Nephron (organoid): ENCODE measurements around the gene PKHD1.

ENCODE experiments used
- H3K27ac Mint-ChIP-seq, 3 experiments: 2 replicates each; pipeline ENCODE4 v1.8.0; 2020; ENCODE audit warnings: mixed read lengths in 3 of 3, mild to moderate bottlenecking in 2 of 3, moderate library complexity in 1 of 3
- H3K27me3 Mint-ChIP-seq: 2 replicates; pipeline ENCODE4 v1.8.0; 2021; ENCODE audit warnings: low read depth, mild to moderate bottlenecking, moderate library complexity, mixed read lengths
- H3K36me3 Mint-ChIP-seq: 2 replicates; pipeline ENCODE4 v1.8.0; 2020; ENCODE audit warnings: low read depth, mixed read lengths
- H3K4me1 Mint-ChIP-seq: 2 replicates; pipeline ENCODE4 v1.8.0; 2020; ENCODE audit warnings: mixed read lengths
- H3K4me3 Mint-ChIP-seq, 3 experiments: 2 replicates each; pipeline ENCODE4 v1.8.0; 2020; ENCODE audit warnings: mild to moderate bottlenecking in 3 of 3, mixed read lengths in 3 of 3, moderate library complexity in 2 of 3
- H3K9me3 Mint-ChIP-seq: 2 replicates; pipeline ENCODE4 v1.8.0; 2020; ENCODE audit warnings: mixed read lengths
- CTCF ChIP-seq, 3 experiments: fragments of 200-600 bp; sonication (generic); IDR thresholded peaks; one replicate each; pipeline ENCODE4 v1.5.0; 2021; ENCODE audit warnings: antibody characterized with exemption in 3 of 3; ENCODE audit not compliant: unreplicated experiment in 3 of 3

Gene PKHD1

GRCh38 chr6:51963980-51964379 lies 123.4 kb downstream of the PKHD1 start:
- no peaks in the 10 kb centered on the region for H3K9me3 Mint-ChIP-seq
- peaks cover 12% of the 10 kb centered on the region for H3K27me3 Mint-ChIP-seq
- H3K4me1 Mint-ChIP-seq = no peaks in the 10 kb centered on the region
- peak overlapping the region in 2 of 3 experiments; percentile 32 to 44 for H3K27ac Mint-ChIP-seq
- H3K4me3 Mint-ChIP-seq = no peak overlapping the region
- no peak for TF ChIP-seq CTCF (IDR thresholded peaks at IDR 0.05; ENCODE audit: unreplicated experiment in 3 of 3)
- no peaks in the 10 kb centered on the region for H3K36me3 Mint-ChIP-seq

DNA sequence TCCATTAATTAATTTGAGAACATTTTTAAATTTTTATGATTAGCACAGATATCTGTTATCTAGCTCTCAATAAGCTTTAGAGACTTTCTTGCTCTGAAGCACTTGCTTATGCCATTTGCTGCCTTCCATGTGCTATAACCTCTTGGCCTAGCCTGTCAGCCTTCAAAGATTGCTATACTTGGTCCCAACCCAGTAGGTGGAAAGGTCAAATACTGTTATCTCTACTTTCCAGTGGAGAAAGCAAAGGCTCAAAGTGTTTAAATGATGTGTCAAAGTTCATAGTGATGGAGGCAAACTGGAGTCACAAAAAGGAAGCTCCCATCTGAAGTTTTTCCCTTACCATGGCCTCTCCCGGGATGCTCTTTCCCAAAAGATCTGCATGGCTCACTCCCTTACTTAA lies 125.1 kb downstream of the PKHD1 start:
- H3K4me1 Mint-ChIP-seq = no peaks in the 10 kb centered on the region
- no peak overlapping the region for H3K4me3 Mint-ChIP-seq
- H3K36me3 Mint-ChIP-seq = no peaks in the 10 kb centered on the region
- no peak for TF ChIP-seq CTCF (IDR thresholded peaks at IDR 0.05; ENCODE audit: unreplicated experiment in 3 of 3)
- no peaks in the 10 kb centered on the region for H3K9me3 Mint-ChIP-seq
- H3K27ac Mint-ChIP-seq = no peak overlapping the region
- H3K27me3 Mint-ChIP-seq = peaks cover 12% of the 10 kb centered on the region

GRCh38 chr6:51960419-51960818 lies 127.0 kb downstream of the PKHD1 start:
- Mint-ChIP-seq H3K4me3 (no peak overlapping the region), H3K4me1 (no peaks in the 10 kb centered on the region), H3K36me3 (no peaks in the 10 kb centered on the region), H3K27me3 (peaks cover 12% of the 10 kb centered on the region), H3K27ac (no peak overlapping the region), H3K9me3 (no peaks in the 10 kb centered on the region)
- no peak for TF ChIP-seq CTCF (IDR thresholded peaks at IDR 0.05; ENCODE audit: unreplicated experiment in 3 of 3)

DNA sequence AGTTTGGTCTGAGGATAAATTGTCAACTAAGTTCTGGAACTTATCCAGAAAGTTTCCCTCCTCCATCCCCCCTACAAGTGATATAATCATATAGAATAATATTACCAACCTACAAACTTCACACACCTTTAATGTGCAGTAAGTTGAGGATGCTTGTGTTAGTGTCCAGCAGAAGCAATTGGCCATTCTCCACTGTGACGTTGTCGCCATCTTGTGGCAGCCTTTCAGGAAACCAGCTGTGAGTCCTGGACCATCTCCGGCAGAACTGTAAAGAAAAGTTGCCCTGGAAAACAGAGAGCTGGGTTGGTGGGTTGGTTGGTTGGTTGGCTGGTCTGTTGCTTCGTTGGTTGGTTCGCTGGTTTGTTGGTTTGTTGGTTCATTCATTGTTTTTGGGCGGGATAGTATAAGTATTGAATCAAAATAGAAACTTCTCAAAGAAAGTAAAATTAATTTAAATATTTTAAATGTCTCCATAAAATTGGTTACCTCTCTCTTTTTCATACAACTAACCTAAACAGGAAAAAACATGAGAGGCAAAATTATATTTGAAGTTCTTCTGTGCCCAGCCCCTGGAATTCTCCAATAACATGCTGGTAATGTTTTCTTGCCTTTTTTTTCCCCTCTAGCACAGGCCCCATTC lies 127.5 kb downstream of the PKHD1 start:
- no peaks in the 10 kb centered on the region for H3K9me3 Mint-ChIP-seq
- peak; percentile 72 to 77 (median 73) for TF ChIP-seq CTCF (IDR thresholded peaks at IDR 0.05; ENCODE audit: unreplicated experiment in 3 of 3)
- no peaks in the 10 kb centered on the region for H3K36me3 Mint-ChIP-seq
- peaks cover 9% of the 10 kb centered on the region for H3K27me3 Mint-ChIP-seq
- no peaks in the 10 kb centered on the region for H3K4me1 Mint-ChIP-seq
- H3K4me3 Mint-ChIP-seq = no peak overlapping the region
- H3K27ac Mint-ChIP-seq = no peak overlapping the region

DNA sequence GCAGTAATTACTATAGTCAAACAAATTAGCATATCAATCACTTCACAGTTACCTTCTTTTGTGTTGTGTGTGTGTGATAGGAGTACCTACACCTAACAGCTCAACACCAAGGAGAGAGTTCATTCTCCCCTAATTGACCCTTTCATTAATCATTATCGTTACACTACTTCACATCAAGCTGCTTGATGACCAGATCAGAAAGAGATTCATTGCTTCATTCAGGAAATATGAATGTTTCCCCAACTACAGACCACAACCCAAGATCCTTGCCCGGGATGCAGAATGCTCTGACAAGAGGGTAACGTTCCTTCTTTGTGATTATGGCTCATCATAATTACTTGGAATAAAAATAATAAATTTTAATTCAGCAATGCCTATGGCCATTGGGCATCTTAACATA lies 132.7 kb downstream of the PKHD1 start:
- no peak for TF ChIP-seq CTCF (IDR thresholded peaks at IDR 0.05; ENCODE audit: unreplicated experiment in 3 of 3)
- Mint-ChIP-seq H3K4me3 (no peak overlapping the region), H3K27me3 (no peaks in the 10 kb centered on the region), H3K36me3 (no peaks in the 10 kb centered on the region), H3K9me3 (no peaks in the 10 kb centered on the region), H3K27ac (no peak overlapping the region), H3K4me1 (no peaks in the 10 kb centered on the region)

GRCh38 chr6:51953246-51953645 lies 134.2 kb downstream of the PKHD1 start:
- Mint-ChIP-seq H3K4me1 (no peaks in the 10 kb centered on the region), H3K27me3 (no peaks in the 10 kb centered on the region), H3K36me3 (no peaks in the 10 kb centered on the region), H3K9me3 (no peaks in the 10 kb centered on the region), H3K27ac (no peak overlapping the region), H3K4me3 (no peak overlapping the region)
- TF ChIP-seq CTCF (IDR thresholded peaks at IDR 0.05; ENCODE audit: unreplicated experiment in 3 of 3) = no peak
